ENCODE data around the gene MBD3L1. TPM values are rescaled to one million over a fixed set of nuclear protein-coding genes. Genes with fewer than 3 reads are reported as not detected.

The MBD3L1 gene
- total and polyA plus RNA-seq, 4 donors: not detected

DNA sequence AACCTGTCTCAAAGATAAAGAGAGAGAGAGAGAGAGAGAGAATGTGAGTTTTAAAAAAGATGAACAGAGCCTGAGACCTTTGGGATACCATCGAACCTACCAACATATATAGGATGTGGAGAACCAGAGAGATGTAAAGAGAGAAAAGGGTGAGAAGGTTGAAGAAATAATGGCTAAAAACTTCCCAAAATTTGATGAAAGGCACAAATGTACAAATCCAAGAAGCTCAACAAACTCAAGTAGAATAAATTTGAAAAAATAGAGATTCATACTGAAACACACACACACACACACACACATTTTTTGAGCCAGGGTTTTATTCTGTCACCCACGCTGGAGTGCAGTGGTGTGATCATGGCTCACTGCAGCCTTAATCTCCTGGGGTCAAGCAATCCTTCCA lies 16.4 kb upstream of the MBD3L1 start:
- no peaks in the 10 kb centered on the region for H3K27me3 ChIP-seq (ENCODE audit: control insufficient read depth in 4 of 4, insufficient read depth in 4 of 4, low read length in 3 of 4)
- DNase-seq (ENCODE audit: low spot score): no peak
- TF ChIP-seq MAX (IDR thresholded peaks at IDR 0.05) (no peak), TAF1 (conservative IDR thresholded peaks at IDR 0.05) (no peak), YY1 (IDR thresholded peaks at IDR 0.05) (no peak), HNF4G (IDR thresholded peaks at IDR 0.05) (no peak), FOXA1 (IDR thresholded peaks at IDR 0.05) (no peak), ZBTB33 (IDR thresholded peaks at IDR 0.05) (no peak), GABPA (IDR thresholded peaks at IDR 0.05 in 1 of 2, conservative IDR thresholded peaks at IDR 0.05 in 1 of 2) (no peak), HNF4A (conservative IDR thresholded peaks at IDR 0.05) (no peak), SP1 (IDR thresholded peaks at IDR 0.05) (no peak)
- TF ChIP-seq, protein P1, sequence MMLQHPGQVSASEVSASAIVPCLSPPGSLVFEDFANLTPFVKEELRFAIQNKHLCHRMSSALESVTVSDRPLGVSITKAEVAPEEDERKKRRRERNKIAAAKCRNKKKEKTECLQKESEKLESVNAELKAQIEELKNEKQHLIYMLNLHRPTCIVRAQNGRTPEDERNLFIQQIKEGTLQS (IDR thresholded peaks at IDR 0.05): no peak
- TF ChIP-seq, protein P2, sequence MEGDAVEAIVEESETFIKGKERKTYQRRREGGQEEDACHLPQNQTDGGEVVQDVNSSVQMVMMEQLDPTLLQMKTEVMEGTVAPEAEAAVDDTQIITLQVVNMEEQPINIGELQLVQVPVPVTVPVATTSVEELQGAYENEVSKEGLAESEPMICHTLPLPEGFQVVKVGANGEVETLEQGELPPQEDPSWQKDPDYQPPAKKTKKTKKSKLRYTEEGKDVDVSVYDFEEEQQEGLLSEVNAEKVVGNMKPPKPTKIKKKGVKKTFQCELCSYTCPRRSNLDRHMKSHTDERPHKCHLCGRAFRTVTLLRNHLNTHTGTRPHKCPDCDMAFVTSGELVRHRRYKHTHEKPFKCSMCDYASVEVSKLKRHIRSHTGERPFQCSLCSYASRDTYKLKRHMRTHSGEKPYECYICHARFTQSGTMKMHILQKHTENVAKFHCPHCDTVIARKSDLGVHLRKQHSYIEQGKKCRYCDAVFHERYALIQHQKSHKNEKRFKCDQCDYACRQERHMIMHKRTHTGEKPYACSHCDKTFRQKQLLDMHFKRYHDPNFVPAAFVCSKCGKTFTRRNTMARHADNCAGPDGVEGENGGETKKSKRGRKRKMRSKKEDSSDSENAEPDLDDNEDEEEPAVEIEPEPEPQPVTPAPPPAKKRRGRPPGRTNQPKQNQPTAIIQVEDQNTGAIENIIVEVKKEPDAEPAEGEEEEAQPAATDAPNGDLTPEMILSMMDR (IDR thresholded peaks at IDR 0.05; ENCODE audit: low read depth, low read length, missing input control): no peak
- H3K9ac ChIP-seq (ENCODE audit: low read depth in 1 of 2, low read length in 2 of 2): no peak overlapping the region
- WGBS: 97% methylated on average over 2 of the region's 2 CpGs
- no peak overlapping the region for H3K27ac ChIP-seq (ENCODE audit: low read depth in 1 of 2, low read length in 2 of 2)
- H3K4me1 ChIP-seq (ENCODE audit: control insufficient read depth in 4 of 4, insufficient read depth in 4 of 4, low read length in 3 of 4): no peaks in the 10 kb centered on the region
- peaks cover 27 to 98% (median 90%) of the 10 kb centered on the region in 4 donors for H3K36me3 ChIP-seq (ENCODE audit: control insufficient read depth in 4 of 4, insufficient read depth in 3 of 4, low read depth in 1 of 4, low read length in 3 of 4)
- H3K9me3 ChIP-seq (ENCODE audit: control insufficient read depth in 4 of 4, low read length in 3 of 4): peaks cover 46 to 76% (median 72%) of the 10 kb centered on the region in 4 donors
- H3K4me3 ChIP-seq (ENCODE audit: low read depth in 1 of 3, low read length in 3 of 3): peak overlapping the region in 2 of 3 donors; percentile 36 to 53

DNA sequence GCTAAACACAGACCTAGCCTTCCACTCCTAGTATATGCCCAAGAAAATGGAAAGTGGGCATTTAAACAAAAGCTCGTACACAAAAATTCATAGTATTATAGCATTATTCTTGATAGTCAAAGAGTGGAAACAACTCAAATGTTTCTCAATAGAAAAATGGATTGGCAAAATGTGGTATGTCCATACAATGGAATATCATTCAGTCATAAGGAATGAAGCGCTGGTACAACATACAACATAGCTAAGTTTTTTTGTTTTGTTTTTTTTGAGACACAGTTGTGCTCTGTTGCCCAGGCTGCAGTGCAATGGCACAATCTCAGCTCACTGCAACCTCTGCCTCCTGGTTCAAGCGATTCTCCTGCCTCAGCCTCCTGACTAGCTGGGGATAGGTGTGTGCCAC lies 11.9 kb upstream of the MBD3L1 start:
- no peak for TF ChIP-seq TAF1 (conservative IDR thresholded peaks at IDR 0.05)
- TF ChIP-seq YY1 (IDR thresholded peaks at IDR 0.05): no peak
- TF ChIP-seq SP1 (IDR thresholded peaks at IDR 0.05): no peak
- no peak for TF ChIP-seq HNF4A (conservative IDR thresholded peaks at IDR 0.05)
- no peak for TF ChIP-seq JUND (IDR thresholded peaks at IDR 0.05)
- TF ChIP-seq HNF4G (IDR thresholded peaks at IDR 0.05): no peak
- no peak for TF ChIP-seq ZBTB33 (IDR thresholded peaks at IDR 0.05)
- no peak for TF ChIP-seq REST (IDR thresholded peaks at IDR 0.05)
- WGBS: 98% methylated on average over 3 of the region's 3 CpGs
- Histone ChIP-seq H3K36me3 (ENCODE audit: control insufficient read depth in 4 of 4, insufficient read depth in 3 of 4, low read depth in 1 of 4, low read length in 3 of 4) (peaks cover 32 to 95% (median 90%) of the 10 kb centered on the region in 4 donors), H3K4me1 (ENCODE audit: control insufficient read depth in 4 of 4, insufficient read depth in 4 of 4, low read length in 3 of 4) (no peaks in the 10 kb centered on the region), H3K4me3 (ENCODE audit: low read depth in 1 of 3, low read length in 3 of 3) (peak overlapping the region in 2 of 3 donors; percentile 31 to 67), H3K9me3 (ENCODE audit: control insufficient read depth in 4 of 4, low read length in 3 of 4) (peaks cover 26 to 62% (median 50%) of the 10 kb centered on the region in 4 donors), H3K27me3 (ENCODE audit: control insufficient read depth in 4 of 4, insufficient read depth in 4 of 4, low read length in 3 of 4) (no peaks in the 10 kb centered on the region), H3K9ac (ENCODE audit: low read depth in 1 of 2, low read length in 2 of 2) (no peak overlapping the region), H3K27ac (ENCODE audit: low read depth in 1 of 2, low read length in 2 of 2) (no peak overlapping the region)
- DNase-seq (ENCODE audit: low spot score): no peak

All from liver (tissue), 9 donors.